ENCODE measurements around the gene FRS2. TPM values are rescaled to one million over a fixed set of nuclear protein-coding genes. Genes with fewer than 3 reads are reported as not detected.

Gene FRS2
- total RNA-seq, 1 experiment from 2014 or later, result 33.7 TPM

DNA sequence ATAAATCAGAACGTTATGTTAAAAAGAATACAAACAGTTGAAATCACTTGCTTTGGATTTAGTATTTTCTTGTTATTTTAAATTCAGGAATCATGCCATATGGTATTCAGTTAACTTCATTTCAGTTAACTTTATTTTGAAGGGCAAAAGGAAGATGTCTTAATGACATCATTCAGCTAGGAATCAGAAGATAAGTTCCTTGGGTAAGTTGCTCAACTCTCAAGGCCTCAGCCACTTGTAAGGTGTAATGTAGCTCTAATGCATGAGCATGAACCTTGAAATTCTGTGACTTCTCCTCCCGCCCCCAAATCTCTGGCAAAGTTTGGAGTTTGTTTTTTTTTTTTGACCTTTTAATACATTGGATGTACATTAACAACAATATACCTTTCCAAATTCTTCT lies 42.6 kb downstream of the FRS2 start:
- H3K27ac ChIP-seq (ENCODE audit: insufficient read length, low read depth, low read length), result no peak overlapping the region
- H4K8ac ChIP-seq (replicated peaks; ENCODE audit: insufficient read length, low read depth, low read length), result no peak overlapping the region
- no peak overlapping the region for H2BK12ac ChIP-seq (ENCODE audit: insufficient read length, low read depth, low read length)
- Mint-ChIP-seq H3K27ac (no peak overlapping the region), H3K9me3 (no peaks in the 10 kb centered on the region), H3K4me3 (no peak overlapping the region), H3K27me3 (ENCODE audit: low read depth) (no peaks in the 10 kb centered on the region), H3K4me1 (peaks cover 46 to 67% of the 10 kb centered on the region in 2 experiments), H3K36me3 (ENCODE audit: insufficient read depth in 1 of 3, low read depth in 3 of 3) (no peaks in the 10 kb centered on the region)
- no peak overlapping the region for H2BK5ac ChIP-seq (ENCODE audit: insufficient read length, low read length)
- no peak overlapping the region for H2BK120ac ChIP-seq (ENCODE audit: low read depth, low read length, poor library complexity, severe bottlenecking)
- WGBS (ENCODE audit: extremely low coverage, insufficient read length, low lambda C conversion rate), result no CpG with 5 or more reads among the region's 2 CpGs
- no peaks in the 10 kb centered on the region for H4K20me1 ChIP-seq (ENCODE audit: control insufficient read depth, insufficient read depth, insufficient read length)
- no peak overlapping the region for H4K5ac ChIP-seq (ENCODE audit: insufficient read length, low read depth, low read length)
- TF ChIP-seq, protein P1, sequence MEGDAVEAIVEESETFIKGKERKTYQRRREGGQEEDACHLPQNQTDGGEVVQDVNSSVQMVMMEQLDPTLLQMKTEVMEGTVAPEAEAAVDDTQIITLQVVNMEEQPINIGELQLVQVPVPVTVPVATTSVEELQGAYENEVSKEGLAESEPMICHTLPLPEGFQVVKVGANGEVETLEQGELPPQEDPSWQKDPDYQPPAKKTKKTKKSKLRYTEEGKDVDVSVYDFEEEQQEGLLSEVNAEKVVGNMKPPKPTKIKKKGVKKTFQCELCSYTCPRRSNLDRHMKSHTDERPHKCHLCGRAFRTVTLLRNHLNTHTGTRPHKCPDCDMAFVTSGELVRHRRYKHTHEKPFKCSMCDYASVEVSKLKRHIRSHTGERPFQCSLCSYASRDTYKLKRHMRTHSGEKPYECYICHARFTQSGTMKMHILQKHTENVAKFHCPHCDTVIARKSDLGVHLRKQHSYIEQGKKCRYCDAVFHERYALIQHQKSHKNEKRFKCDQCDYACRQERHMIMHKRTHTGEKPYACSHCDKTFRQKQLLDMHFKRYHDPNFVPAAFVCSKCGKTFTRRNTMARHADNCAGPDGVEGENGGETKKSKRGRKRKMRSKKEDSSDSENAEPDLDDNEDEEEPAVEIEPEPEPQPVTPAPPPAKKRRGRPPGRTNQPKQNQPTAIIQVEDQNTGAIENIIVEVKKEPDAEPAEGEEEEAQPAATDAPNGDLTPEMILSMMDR (conservative IDR thresholded peaks at IDR 0.05), result no peak
- H2AFZ ChIP-seq (ENCODE audit: low read length), result no peak overlapping the region
- H3K27me3 ChIP-seq (ENCODE audit: insufficient read depth, low read length), result no peaks in the 10 kb centered on the region
- H3K23ac ChIP-seq (ENCODE audit: insufficient read length, low read depth, low read length), result no peak overlapping the region
- no peak for DNase-seq
- H3T11ph ChIP-seq (ENCODE audit: low read length), result no peak overlapping the region
- H3K56ac ChIP-seq (ENCODE audit: insufficient read length, low read depth, low read length), result no peak overlapping the region
- no peak overlapping the region for H2AK5ac ChIP-seq (ENCODE audit: insufficient read length, low read length)
- no peak overlapping the region for H2BK15ac ChIP-seq (ENCODE audit: low read depth, low read length)
- no peaks in the 10 kb centered on the region for H3K79me1 ChIP-seq (ENCODE audit: insufficient read depth, low read depth, low read length, poor library complexity, severe bottlenecking)
- peaks cover 5% of the 10 kb centered on the region; the same call in 1 of the 2 replicates for H3K4me1 ChIP-seq (ENCODE audit: insufficient read depth, low read length)
- H3K4me2 ChIP-seq (ENCODE audit: insufficient read depth, insufficient read length, low read length), result no peak overlapping the region
- no peaks in the 10 kb centered on the region for H3K9me3 ChIP-seq (ENCODE audit: control insufficient read depth, low read depth, low read length)
- no peak overlapping the region for H3K9ac ChIP-seq (ENCODE audit: extremely low read depth, insufficient read length, low read length)
- no peak overlapping the region for H4K91ac ChIP-seq (ENCODE audit: insufficient read length, low read depth, low read length)
- H3K18ac ChIP-seq (ENCODE audit: insufficient read length, low read depth, low read length), result no peak overlapping the region
- no peak overlapping the region for H3K14ac ChIP-seq (ENCODE audit: insufficient read depth, low read length)
- H3K4ac ChIP-seq (ENCODE audit: low read depth, low read length), result no peak overlapping the region
- H3K79me2 ChIP-seq (ENCODE audit: insufficient read depth, low read length), result peaks cover 7% of the 10 kb centered on the region; the same call in 1 of the 2 replicates
- no peak overlapping the region for H2BK20ac ChIP-seq (ENCODE audit: low read depth, low read length, poor library complexity, severe bottlenecking)
- H3K23me2 ChIP-seq (ENCODE audit: insufficient read length, low read depth, low read length, poor library complexity, severe bottlenecking), result no peaks in the 10 kb centered on the region
